T-helper 1 cell treated with Interleukin-12 subunit alpha and Interleukin-12 subunit beta and Interleukin-4 antibody, amounts not matched to agents 30 μg/mL and 1 μg/mL, for 36 hours (primary cell): ENCODE measurements around the gene WASF3.

Experiments used
- H3K27ac Mint-ChIP-seq: one replicate; pipeline ENCODE4 v1.8.0; 2021; ENCODE audit warnings: mild to moderate bottlenecking, mixed read lengths
- H3K27me3 Mint-ChIP-seq: one replicate; pipeline ENCODE4 v1.8.0; 2021; ENCODE audit warnings: low read depth, mixed read lengths
- H3K36me3 Mint-ChIP-seq: one replicate; pipeline ENCODE4 v1.8.0; 2021; ENCODE audit warnings: low read depth, mixed read lengths
- H3K4me1 Mint-ChIP-seq: one replicate; pipeline ENCODE4 v1.8.0; 2021; ENCODE audit warnings: low read depth, mixed read lengths
- H3K4me3 Mint-ChIP-seq: one replicate; pipeline ENCODE4 v1.8.0; 2021; ENCODE audit warnings: mild to moderate bottlenecking, moderate library complexity, mixed read lengths
- H3K9me3 Mint-ChIP-seq: one replicate; pipeline ENCODE4 v1.8.0; 2021; ENCODE audit warnings: mixed read lengths

Gene WASF3

DNA sequence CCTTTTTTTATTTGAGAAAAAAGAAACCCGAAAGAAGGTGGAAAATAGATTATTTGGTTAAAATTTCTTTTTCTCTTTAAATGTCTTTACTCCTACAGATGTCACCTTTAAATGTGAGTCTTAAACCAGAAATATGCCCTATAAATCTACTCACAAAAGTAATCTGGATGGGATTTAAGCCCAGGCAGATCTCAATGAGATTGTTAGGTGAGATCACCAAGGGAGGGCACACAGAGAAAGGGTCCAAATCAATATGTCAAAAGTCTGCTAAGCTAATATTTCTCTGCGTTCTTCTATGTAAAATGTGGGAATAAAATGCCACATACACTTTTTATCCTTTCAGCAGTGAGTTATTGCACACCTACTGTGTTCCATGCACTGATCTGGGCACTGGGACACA is 32.9 kb downstream of the WASF3 start:
- H3K27me3 Mint-ChIP-seq = peaks cover 19% of the 10 kb centered on the region
- H3K9me3 Mint-ChIP-seq = no peaks in the 10 kb centered on the region
- no peak overlapping the region for H3K27ac Mint-ChIP-seq
- no peaks in the 10 kb centered on the region for H3K4me1 Mint-ChIP-seq
- no peak overlapping the region for H3K4me3 Mint-ChIP-seq
- H3K36me3 Mint-ChIP-seq = no peaks in the 10 kb centered on the region

DNA sequence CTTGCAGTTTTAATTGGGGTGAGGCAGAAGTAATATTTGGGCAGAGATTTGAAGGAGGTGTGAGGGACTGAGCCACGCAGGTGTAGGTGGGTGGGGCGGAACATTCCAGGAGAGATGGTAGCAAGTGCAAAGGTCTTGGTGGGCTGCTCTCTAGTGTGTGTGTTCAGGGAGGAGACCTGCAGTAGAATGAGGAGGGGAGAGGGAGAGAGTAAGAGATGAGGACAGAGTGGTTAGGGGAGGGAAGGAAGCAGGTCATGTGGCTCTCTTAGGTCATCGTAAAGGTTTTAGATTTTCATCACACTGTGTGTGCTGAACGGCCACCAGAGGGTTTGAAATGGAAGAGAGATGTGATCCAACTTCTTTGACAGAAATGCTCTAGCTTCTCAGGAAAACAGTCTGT is 33.5 kb downstream of the WASF3 start:
- H3K27ac Mint-ChIP-seq = no peak overlapping the region
- peaks cover 19% of the 10 kb centered on the region for H3K27me3 Mint-ChIP-seq

DNA sequence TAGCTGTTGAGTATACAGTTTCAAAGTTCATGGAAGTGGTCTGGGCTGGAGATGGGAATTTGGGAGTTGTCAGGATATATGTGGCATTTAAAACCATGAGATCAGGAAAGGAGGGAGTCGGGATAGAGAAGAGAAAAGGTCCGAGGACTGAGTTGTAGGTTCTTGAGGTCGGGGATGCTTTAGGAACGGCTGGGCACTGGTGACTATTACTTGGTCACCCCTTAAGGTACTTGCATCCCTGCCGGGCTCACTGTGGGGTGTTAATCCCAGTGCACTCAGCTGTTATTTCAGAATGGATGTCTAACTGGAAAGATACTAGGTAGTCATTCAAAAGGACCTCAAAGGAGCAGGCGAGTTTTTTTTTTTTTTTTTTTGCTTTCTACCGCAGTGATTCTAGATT is 34.2 kb downstream of the WASF3 start:
- no peak overlapping the region for H3K4me3 Mint-ChIP-seq
- H3K36me3 Mint-ChIP-seq = no peaks in the 10 kb centered on the region
- H3K27ac Mint-ChIP-seq = no peak overlapping the region
- H3K4me1 Mint-ChIP-seq = no peaks in the 10 kb centered on the region
- no peaks in the 10 kb centered on the region for H3K9me3 Mint-ChIP-seq
- H3K27me3 Mint-ChIP-seq = peaks cover 19% of the 10 kb centered on the region

More for the DNA sequence above, 33.5 kb downstream of the WASF3 start:
- Mint-ChIP-seq H3K4me3 (no peak overlapping the region), H3K9me3 (no peaks in the 10 kb centered on the region), H3K36me3 (no peaks in the 10 kb centered on the region), H3K4me1 (no peaks in the 10 kb centered on the region)

DNA sequence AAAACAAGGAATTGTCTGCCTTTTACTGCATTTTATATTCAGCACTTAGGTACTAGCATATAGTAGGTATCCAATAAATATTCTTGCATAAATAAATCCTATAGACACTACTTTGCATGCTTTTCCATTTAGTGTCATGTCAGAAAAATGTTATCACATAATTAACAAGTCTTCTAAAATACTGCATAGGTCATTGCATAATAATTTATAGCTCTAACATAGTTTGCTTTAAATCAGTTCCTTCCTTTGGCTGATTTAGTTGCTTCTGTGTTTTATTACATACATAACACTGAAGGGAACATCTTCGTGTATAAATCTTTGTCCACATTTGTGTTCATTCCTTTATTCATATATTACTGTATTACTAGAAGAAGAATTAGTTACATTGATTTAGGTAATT is 36.2 kb downstream of the WASF3 start:
- no peaks in the 10 kb centered on the region for H3K36me3 Mint-ChIP-seq
- H3K27ac Mint-ChIP-seq = no peak overlapping the region
- peaks cover 3% of the 10 kb centered on the region for H3K9me3 Mint-ChIP-seq
- H3K4me1 Mint-ChIP-seq = no peaks in the 10 kb centered on the region
- no peak overlapping the region for H3K4me3 Mint-ChIP-seq
- peaks cover 15% of the 10 kb centered on the region for H3K27me3 Mint-ChIP-seq

DNA sequence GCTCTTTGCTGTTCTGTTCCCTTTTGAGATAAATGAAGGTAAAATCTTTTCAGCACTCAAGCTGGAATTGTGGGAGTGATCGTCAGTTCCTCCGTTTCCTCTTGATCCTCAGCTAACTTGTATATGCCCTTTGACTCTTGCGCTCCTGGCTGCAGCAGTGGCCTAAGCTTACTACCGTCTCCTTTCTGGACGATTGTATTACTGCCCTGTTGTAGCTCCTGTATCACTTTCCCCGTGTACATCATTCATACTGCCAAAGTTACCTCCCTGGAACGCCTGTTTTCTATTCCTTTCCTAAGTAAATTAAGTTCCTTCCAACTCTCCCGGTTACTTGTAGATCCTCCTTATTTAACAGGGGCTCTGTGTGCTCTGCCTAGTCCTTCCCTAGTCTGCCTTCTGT is 36.9 kb downstream of the WASF3 start:
- Mint-ChIP-seq H3K4me3 (no peak overlapping the region), H3K27ac (no peak overlapping the region), H3K9me3 (peaks cover 3% of the 10 kb centered on the region), H3K36me3 (no peaks in the 10 kb centered on the region), H3K27me3 (peaks cover 10% of the 10 kb centered on the region), H3K4me1 (no peaks in the 10 kb centered on the region)

DNA sequence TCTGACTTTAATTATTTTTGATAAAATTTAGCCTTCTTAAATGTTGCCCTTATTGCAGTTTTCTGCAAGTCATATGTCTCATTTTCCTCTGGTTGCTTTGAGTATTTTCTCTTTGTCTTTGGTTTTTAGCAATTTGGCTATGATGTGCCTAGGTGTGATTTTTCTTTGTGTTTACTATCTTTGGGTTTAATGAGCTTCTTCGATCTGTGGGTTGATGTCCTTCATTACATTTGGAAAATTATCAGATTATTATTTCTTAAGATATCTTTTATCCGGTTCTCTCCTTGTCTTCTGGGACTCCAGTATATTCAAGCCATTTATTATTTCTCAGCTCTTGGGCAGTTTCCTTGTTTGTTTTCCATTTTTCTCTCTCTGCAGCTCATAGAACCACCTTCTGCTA is 39.0 kb downstream of the WASF3 start:
- H3K4me1 Mint-ChIP-seq = peaks cover 6% of the 10 kb centered on the region
- peaks cover 3% of the 10 kb centered on the region for H3K9me3 Mint-ChIP-seq
- no peak overlapping the region for H3K27ac Mint-ChIP-seq
- peaks cover 9% of the 10 kb centered on the region for H3K27me3 Mint-ChIP-seq
- H3K4me3 Mint-ChIP-seq = no peak overlapping the region
- no peaks in the 10 kb centered on the region for H3K36me3 Mint-ChIP-seq

DNA sequence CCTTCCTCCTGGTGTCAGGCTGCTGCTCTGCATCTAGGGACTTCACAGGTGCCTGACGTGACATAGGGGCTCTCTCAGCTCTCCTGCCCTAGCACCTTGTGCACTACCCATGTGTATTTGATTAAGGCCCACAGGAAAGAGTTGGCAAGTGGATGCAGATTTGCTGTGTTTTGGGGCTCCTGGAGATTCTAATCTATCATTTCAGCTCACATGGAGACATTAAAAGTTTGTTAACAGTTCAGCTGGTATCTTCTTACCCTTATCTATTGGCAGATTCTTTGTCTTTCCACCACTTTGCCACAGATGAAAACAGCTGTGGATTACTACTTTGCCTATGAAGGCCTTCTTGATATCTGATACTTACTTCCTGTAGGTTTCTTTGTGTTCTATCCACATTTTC is 41.9 kb downstream of the WASF3 start:
- Mint-ChIP-seq H3K4me3 (no peak overlapping the region), H3K36me3 (no peaks in the 10 kb centered on the region), H3K27ac (no peak overlapping the region), H3K4me1 (peaks cover 9% of the 10 kb centered on the region), H3K27me3 (peaks cover 2% of the 10 kb centered on the region), H3K9me3 (peaks cover 3% of the 10 kb centered on the region)

DNA sequence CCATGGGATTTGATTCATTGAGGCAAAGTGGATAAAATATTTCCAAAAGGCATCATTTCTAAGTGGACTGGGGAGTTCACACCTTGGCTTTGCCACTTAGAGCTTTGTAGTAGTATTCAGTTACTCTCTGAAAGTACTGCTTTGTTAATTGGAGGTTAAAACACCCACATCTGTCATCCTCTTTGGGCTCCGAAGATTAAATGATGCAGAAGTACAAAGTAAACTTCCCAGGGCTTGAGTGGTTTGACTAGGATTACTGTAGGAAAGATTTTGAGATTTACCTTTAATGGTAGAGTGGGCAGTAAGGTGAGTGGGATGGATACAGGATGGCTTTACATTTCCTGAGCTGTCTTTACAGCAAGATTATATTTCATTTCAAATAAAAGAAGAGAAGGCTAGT is 42.4 kb downstream of the WASF3 start:
- no peaks in the 10 kb centered on the region for H3K36me3 Mint-ChIP-seq
- no peak overlapping the region for H3K27ac Mint-ChIP-seq
- H3K4me1 Mint-ChIP-seq = peaks cover 9% of the 10 kb centered on the region
- no peaks in the 10 kb centered on the region for H3K27me3 Mint-ChIP-seq
- H3K4me3 Mint-ChIP-seq = no peak overlapping the region
- peaks cover 3% of the 10 kb centered on the region for H3K9me3 Mint-ChIP-seq

DNA sequence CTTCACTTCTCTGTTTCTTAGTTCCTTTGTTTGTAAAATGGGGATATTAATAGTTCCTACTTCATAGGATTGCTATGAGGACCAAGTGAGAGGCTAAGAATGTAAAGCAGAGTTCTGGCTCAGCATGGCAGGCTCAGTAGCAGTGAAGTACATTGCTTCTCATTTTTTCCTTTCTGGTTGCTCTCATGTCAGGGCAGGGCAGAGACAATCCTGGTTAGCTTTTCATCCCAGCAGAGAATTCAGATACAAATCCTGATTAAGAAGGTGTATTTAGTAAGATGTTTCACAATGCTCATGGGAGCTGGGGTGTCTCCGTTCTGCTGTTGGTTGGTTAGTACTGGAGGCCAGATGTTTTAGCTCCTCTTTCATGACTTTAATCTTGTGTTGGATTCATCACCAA is 42.9 kb downstream of the WASF3 start:
- Mint-ChIP-seq H3K4me3 (no peak overlapping the region), H3K27ac (no peak overlapping the region), H3K4me1 (peaks cover 9% of the 10 kb centered on the region), H3K9me3 (peaks cover 3% of the 10 kb centered on the region), H3K27me3 (no peaks in the 10 kb centered on the region), H3K36me3 (no peaks in the 10 kb centered on the region)

DNA sequence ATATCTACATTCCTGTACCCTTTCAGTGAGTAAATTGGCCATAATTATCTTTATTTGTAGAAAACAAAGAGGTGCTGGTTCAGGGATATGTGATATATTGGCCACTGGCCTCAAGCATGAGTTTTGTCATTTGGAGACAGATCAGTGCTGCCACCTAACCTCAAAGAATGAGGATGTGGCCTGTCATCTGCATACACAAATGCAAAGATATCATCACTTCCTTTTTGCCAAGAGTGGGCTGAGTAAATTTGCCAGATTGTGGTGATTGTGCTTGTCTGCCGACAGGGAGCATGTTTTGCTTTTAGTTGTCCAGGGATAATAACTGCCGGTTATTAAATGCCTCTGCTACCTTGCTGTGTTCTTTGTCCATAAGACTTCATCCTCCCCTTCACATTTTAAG is 44.2 kb downstream of the WASF3 start:
- H3K4me3 Mint-ChIP-seq = no peak overlapping the region
- no peaks in the 10 kb centered on the region for H3K27me3 Mint-ChIP-seq

DNA sequence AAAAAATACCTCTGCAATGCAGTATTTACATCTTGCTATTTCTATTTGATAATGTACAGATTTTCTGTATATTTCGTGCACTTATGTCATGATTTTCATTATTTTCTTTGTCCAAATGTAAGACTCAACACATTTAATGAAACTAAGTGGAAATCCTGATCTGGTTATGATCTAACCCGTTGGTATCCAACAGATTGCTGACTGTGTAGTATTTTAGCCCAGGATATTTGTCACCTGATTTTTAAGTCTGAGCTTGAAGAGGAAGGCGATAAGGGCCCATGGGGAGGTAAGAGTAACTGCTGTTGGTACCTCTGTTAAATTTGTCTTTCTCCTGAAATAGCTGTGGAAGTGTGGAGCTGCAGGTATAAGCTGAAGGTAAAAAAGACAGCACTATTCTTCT is 45.3 kb downstream of the WASF3 start:
- no peak overlapping the region for H3K4me3 Mint-ChIP-seq
- H3K27me3 Mint-ChIP-seq = no peaks in the 10 kb centered on the region
- H3K9me3 Mint-ChIP-seq = peaks cover 3% of the 10 kb centered on the region
- peaks cover 9% of the 10 kb centered on the region for H3K4me1 Mint-ChIP-seq
- H3K27ac Mint-ChIP-seq = no peak overlapping the region
- no peaks in the 10 kb centered on the region for H3K36me3 Mint-ChIP-seq

More for the DNA sequence above, 44.2 kb downstream of the WASF3 start:
- Mint-ChIP-seq H3K36me3 (no peaks in the 10 kb centered on the region), H3K9me3 (peaks cover 3% of the 10 kb centered on the region), H3K4me1 (peaks cover 9% of the 10 kb centered on the region), H3K27ac (no peak overlapping the region)

DNA sequence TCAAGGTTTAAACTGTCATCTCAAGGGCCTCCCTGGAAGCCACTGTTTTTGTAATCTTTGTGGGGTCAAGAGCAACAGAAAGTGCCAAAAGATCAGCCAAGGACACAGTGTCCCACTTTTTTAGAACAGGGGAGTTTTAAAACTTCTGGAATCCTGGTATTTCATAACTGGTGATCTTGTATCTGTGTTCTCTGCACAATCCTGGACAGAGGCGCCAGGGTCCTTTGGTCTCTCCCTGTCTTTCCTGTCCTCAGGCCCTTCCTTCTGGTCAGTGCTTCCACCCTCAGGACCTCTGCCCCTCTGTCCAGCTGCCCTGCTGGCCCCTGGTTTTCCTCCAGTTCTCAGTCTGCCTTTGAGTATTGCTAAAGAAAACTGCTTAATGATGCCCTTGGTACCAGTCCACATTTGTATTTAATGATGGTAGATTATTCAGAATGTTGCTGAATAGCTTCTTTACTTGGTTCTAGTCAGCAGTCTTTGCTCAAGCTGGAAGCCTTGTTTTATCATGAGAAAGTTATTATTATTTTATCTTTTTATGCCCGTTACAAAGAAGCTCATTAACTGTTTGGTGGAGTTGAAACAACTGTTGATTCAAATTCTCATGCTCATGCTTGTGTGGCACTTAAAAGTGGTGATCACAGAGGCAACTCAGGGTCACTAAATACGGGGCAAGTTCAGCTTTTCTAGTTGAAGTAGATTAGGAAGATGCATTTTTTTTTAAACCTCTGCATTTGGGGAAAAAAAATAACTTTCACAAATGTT is 47.5 kb downstream of the WASF3 start:
- Mint-ChIP-seq H3K4me3 (no peak overlapping the region), H3K27ac (no peak overlapping the region), H3K9me3 (no peaks in the 10 kb centered on the region), H3K4me1 (peaks cover 9% of the 10 kb centered on the region), H3K36me3 (no peaks in the 10 kb centered on the region), H3K27me3 (no peaks in the 10 kb centered on the region)

DNA sequence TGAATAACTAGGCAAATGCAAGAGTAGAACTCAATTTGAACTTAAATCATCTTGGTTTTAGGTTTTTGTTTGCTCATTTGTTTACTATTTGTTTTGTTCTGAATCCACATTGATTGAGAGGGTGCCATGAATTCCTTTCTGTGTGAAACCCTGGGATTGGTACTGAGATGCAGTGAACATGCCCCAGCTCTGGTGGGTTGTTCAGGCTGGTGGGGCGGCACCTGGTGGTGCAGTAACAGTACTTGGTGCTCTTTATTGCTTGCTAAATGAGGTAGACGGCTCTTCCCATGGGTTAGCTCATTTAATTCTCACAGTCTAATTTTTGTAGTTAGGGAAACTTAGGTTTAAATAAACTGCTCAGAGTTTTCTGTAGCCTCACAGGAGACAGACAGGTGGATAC is 48.4 kb downstream of the WASF3 start:
- no peaks in the 10 kb centered on the region for H3K36me3 Mint-ChIP-seq
- H3K9me3 Mint-ChIP-seq = no peaks in the 10 kb centered on the region
- H3K27ac Mint-ChIP-seq = no peak overlapping the region
- no peaks in the 10 kb centered on the region for H3K27me3 Mint-ChIP-seq
- H3K4me1 Mint-ChIP-seq = peaks cover 7% of the 10 kb centered on the region
- H3K4me3 Mint-ChIP-seq = no peak overlapping the region

DNA sequence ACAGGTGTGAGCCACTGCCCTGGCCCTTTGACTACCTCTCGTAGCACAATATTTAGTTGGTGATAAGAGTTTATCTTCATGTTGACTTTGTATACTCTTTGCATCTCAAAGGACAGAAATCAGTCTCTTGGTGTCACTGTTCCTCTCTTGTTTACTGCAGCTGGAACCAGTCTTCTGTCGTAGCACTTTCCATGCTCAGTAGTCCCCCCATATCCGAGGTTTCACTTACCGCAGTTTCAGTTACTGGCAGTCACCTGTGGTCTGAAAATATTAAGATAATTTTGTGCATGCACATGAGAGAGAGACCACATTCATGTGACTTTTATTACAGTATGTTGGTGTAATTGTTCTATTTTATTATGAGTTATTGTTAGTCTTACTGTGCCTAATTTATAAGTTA is 49.1 kb downstream of the WASF3 start:
- peaks cover 3% of the 10 kb centered on the region for H3K4me1 Mint-ChIP-seq
- H3K27ac Mint-ChIP-seq = no peak overlapping the region
- H3K27me3 Mint-ChIP-seq = no peaks in the 10 kb centered on the region
- H3K9me3 Mint-ChIP-seq = no peaks in the 10 kb centered on the region
- H3K36me3 Mint-ChIP-seq = no peaks in the 10 kb centered on the region
- no peak overlapping the region for H3K4me3 Mint-ChIP-seq

DNA sequence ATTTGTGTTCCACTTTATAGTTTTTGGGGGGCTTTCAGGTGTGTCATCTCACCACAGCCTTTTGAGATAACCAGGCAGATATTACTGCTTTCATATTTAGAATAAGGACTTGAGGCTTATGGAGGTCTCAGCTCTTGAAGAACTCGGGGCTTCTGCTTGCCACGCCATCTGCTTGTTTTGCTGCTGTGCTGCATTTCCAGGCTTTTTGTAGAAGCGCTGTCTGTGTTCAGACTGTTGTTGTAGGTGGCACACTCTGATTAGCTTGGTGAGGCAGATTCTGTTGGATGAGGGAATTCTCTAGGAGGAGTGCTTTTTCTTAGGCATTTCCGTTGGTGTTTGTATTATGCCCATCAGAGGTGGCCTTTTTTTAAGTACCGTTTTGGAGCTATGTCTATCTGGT is 57.2 kb downstream of the WASF3 start:
- H3K27ac Mint-ChIP-seq = no peak overlapping the region
- no peaks in the 10 kb centered on the region for H3K36me3 Mint-ChIP-seq
- no peak overlapping the region for H3K4me3 Mint-ChIP-seq
- H3K4me1 Mint-ChIP-seq = peaks cover 2% of the 10 kb centered on the region
- H3K9me3 Mint-ChIP-seq = no peaks in the 10 kb centered on the region
- peaks cover 15% of the 10 kb centered on the region for H3K27me3 Mint-ChIP-seq

DNA sequence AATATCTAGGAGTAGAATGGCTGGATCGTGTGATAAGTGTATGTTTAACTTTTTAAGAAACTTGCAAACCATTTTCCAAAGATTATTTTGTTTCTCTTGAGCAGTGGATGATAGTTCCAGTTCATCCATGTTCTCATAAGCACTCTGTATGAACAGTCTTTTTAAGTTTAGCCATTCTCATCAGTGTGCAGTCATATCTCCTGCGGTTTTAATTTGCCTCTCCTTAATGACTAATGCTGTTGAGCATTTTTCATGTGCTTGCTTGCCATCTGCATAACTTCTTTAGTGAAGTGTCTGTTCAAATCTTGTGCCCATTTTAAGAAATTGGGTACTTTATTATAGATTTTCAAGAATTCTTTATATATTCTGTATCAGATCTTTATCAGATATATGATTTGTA is 58.6 kb downstream of the WASF3 start:
- peaks cover 17% of the 10 kb centered on the region for H3K27me3 Mint-ChIP-seq
- no peak overlapping the region for H3K27ac Mint-ChIP-seq
- H3K9me3 Mint-ChIP-seq = no peaks in the 10 kb centered on the region
- no peaks in the 10 kb centered on the region for H3K36me3 Mint-ChIP-seq
- no peak overlapping the region for H3K4me3 Mint-ChIP-seq
- H3K4me1 Mint-ChIP-seq = peaks cover 2% of the 10 kb centered on the region
